Measurements from ENCODE around the gene GRIFIN. TPM values are rescaled to one million over a fixed set of nuclear protein-coding genes. Genes with fewer than 3 reads are reported as not detected.

The GRIFIN gene
- polyA plus RNA-seq, 1 of the 3 experiments (the other 2 are of a cell fraction), result not detected

- H2AFZ ChIP-seq (ENCODE audit: low read depth), result no peak overlapping the region
- no peaks in the 10 kb centered on the region for H3K9me2 ChIP-seq
- no peaks in the 10 kb centered on the region; a peak in 1 of 4 replicates for H3K4me1 ChIP-seq (ENCODE audit: control insufficient read depth in 1 of 2, insufficient read depth in 2 of 2, low read depth in 1 of 2, low read length in 1 of 2)
- DNase-seq, result no peak
- TF ChIP-seq TEAD4 (IDR thresholded peaks at IDR 0.05; ENCODE audit: borderline replicate concordance, insufficient read depth) (no peak), RCOR1 (IDR thresholded peaks at IDR 0.05; ENCODE audit: low read length) (no peak), NRF1 (IDR thresholded peaks at IDR 0.05; ENCODE audit: low read depth, low read length) (no peak), TAF1 (IDR thresholded peaks at IDR 0.05; ENCODE audit: borderline replicate concordance, low read depth, low read length) (no peak), NFIC (IDR thresholded peaks at IDR 0.05; ENCODE audit: borderline replicate concordance) (no peak), POLR2AphosphoS5 (IDR thresholded peaks at IDR 0.05; ENCODE audit: low read depth, low read length) (no peak), YY1 (IDR thresholded peaks at IDR 0.05; ENCODE audit: low read depth) (no peak), FOXJ3 (CRISPR knock-in tag; IDR thresholded peaks at IDR 0.05) (no peak), ELF1 (IDR thresholded peaks at IDR 0.05) (no peak), RXRA (IDR thresholded peaks at IDR 0.05; ENCODE audit: borderline replicate concordance, low read depth) (no peak), MAX (IDR thresholded peaks at IDR 0.05; ENCODE audit: low read depth) (no peak), SMC3 (IDR thresholded peaks at IDR 0.05; ENCODE audit: low read depth, low read length) (no peak), GABPA (IDR thresholded peaks at IDR 0.05; ENCODE audit: low read depth) (no peak), MXI1 (IDR thresholded peaks at IDR 0.05; ENCODE audit: low read depth, low read length) (no peak)
- no peaks in the 10 kb centered on the region for H3K36me3 ChIP-seq (replicated peaks in 1 of 2; ENCODE audit: control insufficient read depth in 1 of 2, insufficient read depth in 2 of 2, low read length in 1 of 2)
- no peak overlapping the region for H3K9ac ChIP-seq
- ChIA-PET CTCF (interaction anchor here (1.3 to 14.5 kb wide), 3 partner anchors 9 to 30 kb away, joined by 3 to 270 read pairs (median 5); no protein-coding TSS in a partner anchor), POLR2A (no interaction called here)
- no peak overlapping the region; the same call in 1 of the 2 replicates for H3K4me2 ChIP-seq
- H3K9me3 ChIP-seq, result no peaks in the 10 kb centered on the region
- no peaks in the 10 kb centered on the region for H3F3A ChIP-seq (replicated peaks; ENCODE audit: insufficient read depth)
- 95% methylated on average over 10 of the region's 10 CpGs for WGBS (ENCODE audit: low lambda C conversion rate)
- peak overlapping the region in 1 of 2 experiments; percentile 36; a peak in 1 of 4 replicates for H3K27ac ChIP-seq (ENCODE audit: low read depth in 2 of 2, low read length in 1 of 2)
- H3K79me2 ChIP-seq (ENCODE audit: insufficient read depth), result no peaks in the 10 kb centered on the region
- no peaks in the 10 kb centered on the region for H4K20me1 ChIP-seq (ENCODE audit: insufficient read depth)
- no peak overlapping the region for H3K4me3 ChIP-seq (ENCODE audit: low read depth in 2 of 2, low read length in 1 of 2)
- no peaks in the 10 kb centered on the region for H3K27me3 ChIP-seq (ENCODE audit: insufficient read depth)
Measured at GRCh38 chr7:2445047-2445446, 31.2 kb downstream of the GRIFIN start.

DNA sequence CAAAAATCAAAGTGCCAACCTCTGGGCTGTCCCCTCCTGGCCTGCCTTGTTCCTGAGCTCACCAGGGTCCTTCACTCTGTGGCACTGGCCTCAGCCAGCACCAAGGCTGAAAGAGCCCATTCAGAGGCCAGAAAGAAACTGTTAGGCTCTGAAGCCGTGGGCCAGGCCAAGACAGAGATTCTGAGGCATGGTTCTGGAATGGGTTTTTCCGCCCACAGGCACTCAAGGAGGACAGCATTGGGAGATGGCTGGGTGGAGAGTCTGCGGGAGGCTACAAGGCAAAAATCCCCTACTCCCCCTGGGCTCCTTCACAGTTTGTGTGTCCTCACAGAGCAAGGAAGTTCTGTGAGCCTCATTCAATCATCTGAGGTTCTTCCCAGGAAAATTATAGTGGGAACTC, 31.7 kb downstream of the GRIFIN start:
- no peaks in the 10 kb centered on the region for H3K9me2 ChIP-seq
- H3K79me2 ChIP-seq (ENCODE audit: insufficient read depth), result no peaks in the 10 kb centered on the region
- no peaks in the 10 kb centered on the region for H3K36me3 ChIP-seq (replicated peaks in 1 of 2; ENCODE audit: control insufficient read depth in 1 of 2, insufficient read depth in 2 of 2, low read length in 1 of 2)
- peaks cover 0 to 3% of the 10 kb centered on the region in 2 experiments; a peak in 1 of 4 replicates for H3K4me1 ChIP-seq (ENCODE audit: control insufficient read depth in 1 of 2, insufficient read depth in 2 of 2, low read depth in 1 of 2, low read length in 1 of 2)
- 66% methylated on average over 3 of the region's 3 CpGs for WGBS (ENCODE audit: low lambda C conversion rate)
- TF ChIP-seq RXRA (IDR thresholded peaks at IDR 0.05; ENCODE audit: borderline replicate concordance, low read depth), result no peak
- TF ChIP-seq POLR2AphosphoS5 (IDR thresholded peaks at IDR 0.05; ENCODE audit: low read depth, low read length), result no peak
- TF ChIP-seq, protein P1, sequence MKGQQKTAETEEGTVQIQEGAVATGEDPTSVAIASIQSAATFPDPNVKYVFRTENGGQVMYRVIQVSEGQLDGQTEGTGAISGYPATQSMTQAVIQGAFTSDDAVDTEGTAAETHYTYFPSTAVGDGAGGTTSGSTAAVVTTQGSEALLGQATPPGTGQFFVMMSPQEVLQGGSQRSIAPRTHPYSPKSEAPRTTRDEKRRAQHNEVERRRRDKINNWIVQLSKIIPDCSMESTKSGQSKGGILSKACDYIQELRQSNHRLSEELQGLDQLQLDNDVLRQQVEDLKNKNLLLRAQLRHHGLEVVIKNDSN (IDR thresholded peaks at IDR 0.05; ENCODE audit: borderline replicate concordance, low read depth), result no peak
- no peak for TF ChIP-seq TAF1 (IDR thresholded peaks at IDR 0.05; ENCODE audit: borderline replicate concordance, low read depth, low read length)
- no peak for TF ChIP-seq MEF2A (IDR thresholded peaks at IDR 0.05; ENCODE audit: borderline replicate concordance, low read depth)
- TF ChIP-seq, protein P2, sequence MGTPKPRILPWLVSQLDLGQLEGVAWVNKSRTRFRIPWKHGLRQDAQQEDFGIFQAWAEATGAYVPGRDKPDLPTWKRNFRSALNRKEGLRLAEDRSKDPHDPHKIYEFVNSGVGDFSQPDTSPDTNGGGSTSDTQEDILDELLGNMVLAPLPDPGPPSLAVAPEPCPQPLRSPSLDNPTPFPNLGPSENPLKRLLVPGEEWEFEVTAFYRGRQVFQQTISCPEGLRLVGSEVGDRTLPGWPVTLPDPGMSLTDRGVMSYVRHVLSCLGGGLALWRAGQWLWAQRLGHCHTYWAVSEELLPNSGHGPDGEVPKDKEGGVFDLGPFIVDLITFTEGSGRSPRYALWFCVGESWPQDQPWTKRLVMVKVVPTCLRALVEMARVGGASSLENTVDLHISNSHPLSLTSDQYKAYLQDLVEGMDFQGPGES (IDR thresholded peaks at IDR 0.05; ENCODE audit: low read depth, low read length), result no peak
- no peak for TF ChIP-seq TCF12 (IDR thresholded peaks at IDR 0.05)
- TF ChIP-seq GABPA (IDR thresholded peaks at IDR 0.05; ENCODE audit: low read depth), result no peak
- no peak for TF ChIP-seq MAX (IDR thresholded peaks at IDR 0.05; ENCODE audit: low read depth)
- TF ChIP-seq EZH2phosphoT487 (IDR thresholded peaks at IDR 0.05; ENCODE audit: borderline replicate concordance, low read depth), result no peak
- TF ChIP-seq REST (IDR thresholded peaks at IDR 0.05; ENCODE audit: low read depth, low read length), result no peak
- no peak for TF ChIP-seq PBX3 (IDR thresholded peaks at IDR 0.05)
- ChIA-PET CTCF (interaction anchor here (1.3 to 14.5 kb wide), 3 partner anchors 9 to 30 kb away, joined by 3 to 270 read pairs (median 5); no protein-coding TSS in a partner anchor), POLR2A (no interaction called here)
- no peak overlapping the region for H2AFZ ChIP-seq (ENCODE audit: low read depth)
- H3F3A ChIP-seq (replicated peaks; ENCODE audit: insufficient read depth), result no peaks in the 10 kb centered on the region
- no peak overlapping the region; the same call in 1 of the 2 replicates for H3K4me2 ChIP-seq
- H4K20me1 ChIP-seq (ENCODE audit: insufficient read depth), result no peaks in the 10 kb centered on the region
- H3K27me3 ChIP-seq (ENCODE audit: insufficient read depth), result no peaks in the 10 kb centered on the region
- no peak overlapping the region for H3K4me3 ChIP-seq (ENCODE audit: low read depth in 2 of 2, low read length in 1 of 2)
- DNase-seq, result no peak
- peak overlapping the region in 1 of 2 experiments; percentile 36; a peak in 1 of 4 replicates for H3K27ac ChIP-seq (ENCODE audit: low read depth in 2 of 2, low read length in 1 of 2)
- no peak overlapping the region for H3K9ac ChIP-seq
- no peaks in the 10 kb centered on the region for H3K9me3 ChIP-seq

Measured in SK-N-SH (cell line).